Mucosa of stomach (tissue), 1 donor: ENCODE data around the gene FCGR2B.
"Not testable (repeated sequence)": the region's sequence is repeated elsewhere in the genome, so short reads cannot be mapped to it uniquely, and the experiment has no call there.

Source experiments
- H3K27me3 ChIP-seq: one replicate; pipeline ENCODE4 v1.7.0; 2013; ENCODE audit warnings: mild to moderate bottlenecking, low read length; ENCODE audit not compliant: control insufficient read depth, insufficient read depth
- H3K36me3 ChIP-seq: one replicate; pipeline ENCODE4 v1.7.0; 2013; ENCODE audit warnings: low read length; ENCODE audit not compliant: control insufficient read depth, insufficient read depth
- H3K4me1 ChIP-seq: one replicate; pipeline ENCODE4 v1.7.0; 2013; ENCODE audit warnings: mild to moderate bottlenecking, low read length; ENCODE audit not compliant: control insufficient read depth, insufficient read depth
- H3K4me3 ChIP-seq: one replicate; pipeline ENCODE4 v1.7.0; 2013; ENCODE audit warnings: low read length
- H3K9ac ChIP-seq: one replicate; pipeline ENCODE4 v1.7.0; 2013; ENCODE audit warnings: mild to moderate bottlenecking, low read length, moderate library complexity
- H3K9me3 ChIP-seq: one replicate; pipeline ENCODE4 v1.7.0; 2013; ENCODE audit warnings: mild to moderate bottlenecking, low read length, moderate library complexity; ENCODE audit not compliant: control insufficient read depth
- donor health status: Pancreatic carcinoma.

The FCGR2B gene

GRCh38 chr1:161691846-161692245 is 28.9 kb downstream of the FCGR2B start:
- peaks cover 5% of the 10 kb centered on the region for H3K27me3 ChIP-seq
- no peaks in the 10 kb centered on the region for H3K4me1 ChIP-seq
- no peaks in the 10 kb centered on the region for H3K9me3 ChIP-seq
- no peak overlapping the region for H3K9ac ChIP-seq
- H3K4me3 ChIP-seq: no peak overlapping the region
- H3K36me3 ChIP-seq: no peaks in the 10 kb centered on the region

- H3K4me1 ChIP-seq, H3K9ac ChIP-seq, H3K4me3 ChIP-seq, H3K27me3 ChIP-seq, H3K9me3 ChIP-seq, H3K36me3 ChIP-seq: not testable (repeated sequence)
Measured at GRCh38 chr1:161693020-161693712, 30.2 kb downstream of the FCGR2B start.

- not testable (repeated sequence) for H3K27me3 ChIP-seq, H3K9ac ChIP-seq, H3K4me3 ChIP-seq, H3K9me3 ChIP-seq, H3K4me1 ChIP-seq, H3K36me3 ChIP-seq
Measured at GRCh38 chr1:161698302-161698701, 35.4 kb downstream of the FCGR2B start.

GRCh38 chr1:161702250-161702649 is 39.3 kb downstream of the FCGR2B start:
- Histone ChIP-seq H3K36me3 (no peaks in the 10 kb centered on the region), H3K9me3 (no peaks in the 10 kb centered on the region), H3K4me1 (no peaks in the 10 kb centered on the region), H3K4me3 (no peak overlapping the region), H3K9ac (no peak overlapping the region), H3K27me3 (no peaks in the 10 kb centered on the region)

- H3K9ac ChIP-seq: no peak overlapping the region
- H3K36me3 ChIP-seq: no peaks in the 10 kb centered on the region
- H3K27me3 ChIP-seq: no peaks in the 10 kb centered on the region
- no peaks in the 10 kb centered on the region for H3K9me3 ChIP-seq
- H3K4me3 ChIP-seq: no peak overlapping the region
- no peaks in the 10 kb centered on the region for H3K4me1 ChIP-seq
Measured at GRCh38 chr1:161705537-161705936, 42.6 kb downstream of the FCGR2B start.

GRCh38 chr1:161706113-161706481 is 43.2 kb downstream of the FCGR2B start:
- no peaks in the 10 kb centered on the region for H3K4me1 ChIP-seq
- no peak overlapping the region for H3K9ac ChIP-seq

GRCh38 chr1:161706482-161707347 is 43.8 kb downstream of the FCGR2B start, which contains the start of gene FCRLA:
TSS of gene FCRLA (plus strand) at chr1:161707229. CDS start at chr1:161707265, 36 bp downstream.
- Histone ChIP-seq H3K36me3 (no peaks in the 10 kb centered on the region), H3K9ac (no peak within 1 kb of the TSS), H3K4me1 (no peaks in the 10 kb centered on the region), H3K27me3 (no peaks in the 10 kb centered on the region), H3K9me3 (no peaks in the 10 kb centered on the region), H3K4me3 (no peak within 1 kb of the TSS)

More at GRCh38 chr1:161706113-161706481, 43.2 kb downstream of the FCGR2B start:
- no peaks in the 10 kb centered on the region for H3K27me3 ChIP-seq
- no peak overlapping the region for H3K4me3 ChIP-seq
- no peaks in the 10 kb centered on the region for H3K36me3 ChIP-seq
- no peaks in the 10 kb centered on the region for H3K9me3 ChIP-seq

- Histone ChIP-seq H3K36me3 (no peaks in the 10 kb centered on the region), H3K9me3 (no peaks in the 10 kb centered on the region), H3K27me3 (no peaks in the 10 kb centered on the region), H3K4me1 (no peaks in the 10 kb centered on the region), H3K4me3 (no peak overlapping the region), H3K9ac (no peak overlapping the region)
Measured at GRCh38 chr1:161707503-161707902, 44.6 kb downstream of the FCGR2B start.

- Histone ChIP-seq H3K4me1 (no peaks in the 10 kb centered on the region), H3K9me3 (no peaks in the 10 kb centered on the region), H3K36me3 (no peaks in the 10 kb centered on the region), H3K4me3 (no peak overlapping the region), H3K9ac (no peak overlapping the region), H3K27me3 (no peaks in the 10 kb centered on the region)
Measured at GRCh38 chr1:161709373-161709772, 46.4 kb downstream of the FCGR2B start.

- peaks cover 4% of the 10 kb centered on the region for H3K27me3 ChIP-seq
- no peaks in the 10 kb centered on the region for H3K4me1 ChIP-seq
- H3K9me3 ChIP-seq: no peaks in the 10 kb centered on the region
- no peak overlapping the region for H3K4me3 ChIP-seq
- H3K9ac ChIP-seq: no peak overlapping the region
- H3K36me3 ChIP-seq: no peaks in the 10 kb centered on the region
Measured at GRCh38 chr1:161710560-161710959, 47.6 kb downstream of the FCGR2B start.

GRCh38 chr1:161718559-161719324 is 55.8 kb downstream of the FCGR2B start:
- H3K4me1 ChIP-seq: no peaks in the 10 kb centered on the region
- no peaks in the 10 kb centered on the region for H3K9me3 ChIP-seq
- H3K4me3 ChIP-seq: no peak overlapping the region
- peaks cover 32% of the 10 kb centered on the region for H3K27me3 ChIP-seq
- no peak overlapping the region for H3K9ac ChIP-seq
- H3K36me3 ChIP-seq: no peaks in the 10 kb centered on the region

- Histone ChIP-seq H3K9ac (no peak overlapping the region), H3K36me3 (no peaks in the 10 kb centered on the region), H3K9me3 (no peaks in the 10 kb centered on the region), H3K4me1 (no peaks in the 10 kb centered on the region), H3K4me3 (no peak overlapping the region), H3K27me3 (peaks cover 34% of the 10 kb centered on the region)
Measured at GRCh38 chr1:161719325-161719611, 56.3 kb downstream of the FCGR2B start.
